ENCODE data around the gene CAMSAP3.

DNA sequence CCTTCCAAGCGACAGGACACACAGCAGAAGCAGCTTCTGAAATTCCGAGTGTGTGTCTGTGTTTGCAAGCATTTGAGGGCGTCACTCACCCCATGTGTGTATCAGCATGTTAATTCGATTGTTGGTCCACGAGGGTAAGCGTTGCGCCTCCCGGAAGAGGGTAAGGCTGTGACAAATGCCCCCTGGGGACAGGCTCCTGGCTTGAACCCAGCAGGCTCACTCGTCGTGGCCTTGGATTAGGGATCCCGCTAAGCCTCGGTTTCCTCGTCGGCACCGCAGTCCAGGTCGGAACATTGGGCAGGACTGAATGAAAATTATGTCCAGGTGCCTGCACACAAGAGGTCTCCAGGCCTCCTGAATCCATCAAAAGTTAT lies 40.6 kb downstream of the CAMSAP3 start:
- TF ChIP-seq, protein P1, sequence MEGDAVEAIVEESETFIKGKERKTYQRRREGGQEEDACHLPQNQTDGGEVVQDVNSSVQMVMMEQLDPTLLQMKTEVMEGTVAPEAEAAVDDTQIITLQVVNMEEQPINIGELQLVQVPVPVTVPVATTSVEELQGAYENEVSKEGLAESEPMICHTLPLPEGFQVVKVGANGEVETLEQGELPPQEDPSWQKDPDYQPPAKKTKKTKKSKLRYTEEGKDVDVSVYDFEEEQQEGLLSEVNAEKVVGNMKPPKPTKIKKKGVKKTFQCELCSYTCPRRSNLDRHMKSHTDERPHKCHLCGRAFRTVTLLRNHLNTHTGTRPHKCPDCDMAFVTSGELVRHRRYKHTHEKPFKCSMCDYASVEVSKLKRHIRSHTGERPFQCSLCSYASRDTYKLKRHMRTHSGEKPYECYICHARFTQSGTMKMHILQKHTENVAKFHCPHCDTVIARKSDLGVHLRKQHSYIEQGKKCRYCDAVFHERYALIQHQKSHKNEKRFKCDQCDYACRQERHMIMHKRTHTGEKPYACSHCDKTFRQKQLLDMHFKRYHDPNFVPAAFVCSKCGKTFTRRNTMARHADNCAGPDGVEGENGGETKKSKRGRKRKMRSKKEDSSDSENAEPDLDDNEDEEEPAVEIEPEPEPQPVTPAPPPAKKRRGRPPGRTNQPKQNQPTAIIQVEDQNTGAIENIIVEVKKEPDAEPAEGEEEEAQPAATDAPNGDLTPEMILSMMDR (IDR thresholded peaks at IDR 0.05) = no peak
- TF ChIP-seq ZFX (IDR thresholded peaks at IDR 0.05; ENCODE audit: borderline replicate concordance) = no peak
